ENCODE data around the gene C1QTNF12.

GRCh38 chr1:1207571-1207892, 39.0 kb downstream of the C1QTNF12 start:
- TF ChIP-seq CTCF (IDR thresholded peaks at IDR 0.05; ENCODE audit: poor library complexity, severe bottlenecking): no peak
- no peak for TF ChIP-seq TAF1 (IDR thresholded peaks at IDR 0.05; ENCODE audit: low read depth)

Data from neural cell (in vitro differentiated cells).